CD4-positive, alpha-beta T cell treated with Interleukin-17A for 4 hours (primary cell): ENCODE measurements around the gene TMEM45B.
"Not testable (repeated sequence)": the region's sequence is repeated elsewhere in the genome, so short reads cannot be mapped to it uniquely, and the experiment has no call there.

Source experiments
- DNase-seq: peaks from one replicate; pipeline ENCODE4 v3.0.0-alpha.2; 2020; ENCODE audit warnings: mixed read lengths

The TMEM45B gene

DNA sequence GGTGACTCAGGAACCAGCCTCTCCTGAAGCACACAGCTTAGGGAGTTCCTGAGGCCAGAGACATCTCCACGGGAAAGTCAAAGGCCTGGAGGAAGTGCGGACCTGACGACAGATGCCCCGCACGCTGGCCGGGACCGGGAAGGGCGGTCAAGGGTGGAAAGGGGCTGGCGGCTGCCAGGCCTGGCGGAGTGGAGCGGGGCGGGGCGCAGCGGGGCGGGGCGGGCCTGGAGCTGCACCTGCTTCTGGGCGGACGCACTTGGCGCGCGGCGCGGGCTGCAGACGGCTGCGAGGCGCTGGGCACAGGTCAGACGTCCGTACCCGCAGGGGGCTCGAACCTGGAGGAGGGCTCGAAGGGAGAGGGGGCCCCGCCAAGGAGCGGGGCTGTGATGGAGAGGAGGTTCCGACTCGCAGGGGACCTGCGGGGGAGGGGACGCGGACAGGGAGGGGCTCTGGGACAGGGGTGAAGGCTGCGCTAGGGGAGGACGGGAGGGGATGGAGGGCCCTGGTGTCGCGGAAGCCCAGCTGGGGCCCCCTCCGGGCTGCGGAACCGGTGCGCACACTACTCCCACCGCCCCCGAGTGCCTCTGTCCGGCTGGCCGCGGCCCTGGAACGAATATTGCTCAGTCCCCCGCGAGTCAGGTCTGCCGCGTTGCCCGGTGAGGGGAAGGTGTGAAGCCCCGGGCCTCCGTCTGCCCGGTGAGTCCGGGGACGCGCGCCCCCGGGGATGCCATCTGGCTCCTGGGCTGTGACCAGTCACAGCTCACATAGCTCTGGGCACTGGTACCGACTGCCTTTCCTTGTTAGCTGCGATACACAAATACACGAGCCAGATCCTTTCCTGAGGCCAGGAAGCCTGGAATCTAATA lies at the start of gene TMEM45B:
TMEM45B (plus strand) TSS at position 253 of the 866 bp plus-strand sequence. CDS start 36,635 bp downstream, outside the sequence.
- DNase-seq, result peak; percentile 63

- DNase-seq, result peak; percentile 54
Observed at GRCh38 chr11:129766898-129767604, 48.6 kb upstream of the TMEM45B start.

GRCh38 chr11:129767827-129768226 lies 47.8 kb upstream of the TMEM45B start:
- DNase-seq, result no peak

DNA sequence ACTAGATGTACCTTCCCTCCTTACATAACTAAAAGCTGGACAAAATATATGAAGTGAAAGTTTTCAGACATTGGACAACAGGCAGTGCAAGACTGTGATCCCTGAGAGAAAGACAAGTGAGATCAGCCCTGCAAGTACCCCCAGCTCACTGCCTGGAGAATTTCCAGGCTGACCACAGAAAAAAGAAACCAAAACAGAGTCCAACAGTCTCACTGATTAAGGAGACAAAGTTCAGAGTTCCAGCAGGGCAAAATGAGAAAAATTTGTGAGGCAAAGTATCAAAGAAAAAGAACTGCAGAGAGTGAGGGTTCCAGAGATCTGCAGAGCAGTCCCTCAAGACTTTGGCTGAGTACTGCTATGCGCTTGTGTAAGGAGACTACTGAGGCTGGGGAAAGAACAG lies 47.3 kb upstream of the TMEM45B start:
- no peak for DNase-seq

DNA sequence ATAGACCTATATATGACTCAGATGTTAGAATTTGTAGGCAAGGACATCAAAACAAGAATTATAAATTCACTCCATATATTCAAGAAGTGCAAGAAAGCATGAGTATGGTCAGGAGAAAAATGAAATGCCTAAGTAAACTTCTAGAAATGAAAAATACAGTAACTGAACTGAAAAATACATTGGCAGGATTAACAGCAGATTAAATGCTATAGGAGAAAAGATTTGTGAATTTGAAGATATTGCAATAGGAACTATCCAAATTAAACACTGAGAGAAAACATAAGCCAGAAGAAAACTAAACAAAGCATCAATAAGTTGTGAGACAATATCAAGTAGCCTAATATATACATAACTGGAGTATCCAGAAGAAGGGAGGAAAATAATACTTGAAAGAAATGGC lies 46.6 kb upstream of the TMEM45B start:
- no peak for DNase-seq

GRCh38 chr11:129770993-129771392 lies 44.7 kb upstream of the TMEM45B start:
- DNase-seq, result no peak

DNA sequence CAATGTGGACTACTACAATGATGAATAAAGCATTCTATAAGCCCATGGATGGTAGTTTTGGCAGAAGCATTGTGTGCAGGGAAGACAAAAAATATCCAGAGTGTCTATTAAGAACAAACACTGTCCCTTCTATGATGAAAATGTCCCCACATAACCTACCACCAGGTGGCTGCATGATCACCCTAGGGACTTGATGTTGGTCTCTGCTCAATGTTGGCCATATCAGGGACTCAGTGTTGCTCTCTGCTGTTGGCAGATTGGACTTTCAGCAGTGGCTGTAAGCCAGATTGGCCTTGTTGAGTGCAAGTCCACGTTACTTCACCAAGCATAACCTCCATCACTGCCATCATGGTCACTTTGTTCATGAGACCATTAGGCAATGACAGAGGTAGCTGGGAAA lies 44.2 kb upstream of the TMEM45B start:
- peak; percentile 9 for DNase-seq

DNA sequence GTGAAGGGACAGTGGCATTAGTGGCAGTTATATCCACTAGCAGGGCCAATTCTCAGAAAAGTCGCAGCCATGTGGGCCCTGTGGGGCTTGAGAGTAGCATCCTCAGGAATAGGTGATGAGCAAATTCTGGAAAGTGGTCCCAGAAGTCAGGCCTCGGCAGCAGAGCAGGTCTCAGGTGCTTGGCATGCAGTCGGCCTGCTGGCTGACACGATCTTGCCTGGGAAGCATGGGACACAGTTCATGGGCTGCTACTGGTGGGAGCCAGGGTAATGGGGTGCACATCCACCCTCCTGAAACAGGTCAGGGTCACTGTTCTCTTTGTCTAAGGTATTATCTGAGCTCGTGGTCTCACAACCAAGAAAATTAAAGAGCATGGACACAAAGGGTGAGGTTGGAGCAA lies 36.8 kb upstream of the TMEM45B start:
- DNase-seq, result no peak

DNA sequence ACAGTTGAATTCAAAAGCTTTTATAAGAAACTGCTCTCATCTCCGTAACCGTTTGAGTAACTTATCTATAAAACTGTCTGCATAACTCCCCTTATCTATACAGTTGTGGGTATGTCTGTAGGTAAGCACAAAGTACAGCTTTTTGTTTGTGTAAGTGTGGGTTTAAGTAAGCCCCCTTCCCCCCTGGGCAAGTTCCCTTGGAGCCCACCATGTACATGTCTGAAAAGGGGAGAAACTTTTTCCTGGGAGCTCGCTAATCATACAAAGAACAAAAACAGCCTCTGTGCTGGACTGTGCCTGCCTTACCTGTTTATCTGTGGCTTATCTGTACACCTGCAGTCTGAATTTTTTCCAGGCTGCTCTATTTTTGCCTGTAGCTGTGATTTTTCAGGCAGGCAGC lies 36.3 kb upstream of the TMEM45B start:
- DNase-seq, result no peak

DNA sequence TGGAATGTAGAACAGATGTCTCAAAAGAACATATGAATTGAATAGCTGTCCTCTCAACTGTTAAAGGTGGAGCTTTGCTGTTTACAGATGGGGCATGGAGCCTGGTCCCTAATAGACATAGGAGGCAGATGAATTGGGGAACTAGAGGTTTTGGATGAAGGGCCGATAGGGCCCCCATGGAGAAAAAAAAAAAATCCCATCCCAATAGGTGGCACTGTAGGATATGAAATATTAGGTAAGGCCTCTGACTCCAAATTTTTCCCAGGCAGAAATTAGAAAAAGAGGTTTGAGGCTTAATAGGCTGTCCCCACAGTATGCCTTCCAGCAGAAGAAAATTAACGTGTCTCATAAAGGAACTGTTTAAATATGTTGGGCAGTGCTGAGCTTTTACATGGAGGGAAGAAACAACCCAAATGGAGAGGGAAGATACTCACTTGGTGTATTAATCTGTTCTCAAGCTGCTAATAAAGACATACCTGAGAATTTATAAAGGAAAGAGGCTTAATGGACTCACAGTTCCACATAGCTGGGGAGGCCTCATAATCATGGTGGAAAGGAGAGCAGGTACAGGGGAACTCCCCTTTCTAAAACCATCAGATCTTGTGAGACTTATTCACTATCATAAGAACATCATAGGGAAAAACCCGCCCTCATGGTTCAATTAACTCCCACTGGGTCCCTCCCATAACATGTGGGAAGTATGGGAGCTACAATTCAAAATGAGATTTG lies 30.1 kb upstream of the TMEM45B start:
- no peak for DNase-seq

DNA sequence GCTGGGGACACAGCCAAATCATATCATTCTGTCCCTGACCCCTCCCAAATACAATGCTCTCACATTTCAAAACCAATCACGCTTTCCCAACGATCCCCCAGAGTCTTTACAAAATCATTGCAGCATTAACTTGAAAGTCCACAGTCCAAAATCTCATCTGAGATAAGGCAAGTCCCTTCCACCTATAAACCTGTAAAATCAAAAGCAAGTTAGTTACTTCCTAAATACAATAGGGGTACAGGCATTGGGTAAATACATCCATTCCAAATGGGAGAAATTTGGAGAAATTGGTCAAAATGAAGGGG lies 29.6 kb upstream of the TMEM45B start:
- DNase-seq, result not testable (repeated sequence)

GRCh38 chr11:129787532-129788155 lies 28.0 kb upstream of the TMEM45B start:
- DNase-seq, result no peak

DNA sequence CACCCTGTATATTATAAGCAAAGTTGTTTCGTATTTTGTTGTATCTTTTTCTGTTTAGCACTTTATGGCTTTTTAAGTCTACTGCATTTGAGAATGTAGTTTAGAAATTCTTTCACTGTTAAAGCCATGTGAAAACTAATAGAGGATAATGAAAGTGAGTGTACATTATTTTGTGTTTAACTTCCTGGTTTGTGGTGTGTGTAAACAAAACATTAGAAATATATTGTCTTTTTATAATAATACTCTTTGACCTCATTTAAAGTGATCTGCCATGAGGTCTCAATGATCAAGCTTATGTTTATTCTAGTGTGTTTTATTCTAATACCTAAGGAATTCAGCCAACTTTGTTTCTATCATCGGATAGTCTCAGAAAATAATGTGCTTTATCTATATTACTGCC lies 27.4 kb upstream of the TMEM45B start:
- no peak for DNase-seq

DNA sequence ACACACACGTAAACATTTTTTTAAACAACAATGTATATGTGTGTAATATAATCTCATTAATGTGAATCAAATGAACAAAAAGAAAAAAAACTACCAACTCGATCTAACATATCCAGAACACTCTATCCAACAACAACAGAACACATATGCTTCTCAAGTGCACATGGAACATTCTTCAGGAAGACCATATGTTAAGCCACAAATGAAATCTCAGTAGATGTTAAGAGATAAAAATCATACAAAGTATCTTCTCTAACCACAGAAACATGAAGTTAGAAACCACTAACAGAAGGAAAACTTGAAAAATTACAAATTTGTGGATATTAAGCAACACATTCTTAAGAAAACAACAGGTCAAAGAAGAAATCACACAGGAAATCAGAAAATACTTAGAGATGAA lies 25.5 kb upstream of the TMEM45B start:
- no peak for DNase-seq

DNA sequence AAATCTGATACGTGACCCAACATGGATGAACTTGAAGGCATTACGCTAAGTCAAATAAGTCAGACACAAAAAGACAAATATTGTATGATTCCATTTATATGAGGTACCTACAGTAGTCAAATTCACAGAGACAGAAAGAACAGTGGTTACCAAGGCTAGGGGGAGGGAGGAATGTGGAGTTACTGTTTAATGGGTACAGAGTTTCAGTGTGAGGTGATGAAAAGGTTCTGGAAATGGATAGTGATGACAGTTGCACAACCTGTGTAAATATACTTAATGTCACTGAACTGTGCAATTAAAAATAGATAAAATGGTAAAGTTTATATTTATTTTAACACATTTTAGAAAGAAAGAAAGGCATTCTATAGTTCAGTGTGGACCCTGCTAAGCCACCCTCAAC lies 24.1 kb upstream of the TMEM45B start:
- no peak for DNase-seq

DNA sequence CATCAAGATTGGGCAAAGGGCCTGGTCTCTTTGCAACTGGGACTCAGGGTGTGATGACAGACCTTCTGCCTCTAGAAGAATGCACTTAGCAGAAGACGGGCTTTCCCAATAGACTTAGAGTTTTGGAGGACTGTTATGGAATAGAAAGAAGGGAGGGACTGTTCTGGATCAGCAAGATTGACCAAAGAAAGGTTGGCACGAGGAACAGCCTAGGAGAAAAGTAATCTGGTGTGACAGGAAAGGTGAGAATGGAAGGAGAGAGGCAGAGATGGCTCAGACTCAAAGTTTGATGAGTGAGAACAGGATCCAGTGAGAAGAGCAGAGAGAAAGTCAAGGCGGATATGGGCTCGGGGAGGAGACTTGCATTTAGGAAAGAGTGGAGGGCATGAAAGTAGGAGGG lies 23.0 kb upstream of the TMEM45B start:
- no peak for DNase-seq

DNA sequence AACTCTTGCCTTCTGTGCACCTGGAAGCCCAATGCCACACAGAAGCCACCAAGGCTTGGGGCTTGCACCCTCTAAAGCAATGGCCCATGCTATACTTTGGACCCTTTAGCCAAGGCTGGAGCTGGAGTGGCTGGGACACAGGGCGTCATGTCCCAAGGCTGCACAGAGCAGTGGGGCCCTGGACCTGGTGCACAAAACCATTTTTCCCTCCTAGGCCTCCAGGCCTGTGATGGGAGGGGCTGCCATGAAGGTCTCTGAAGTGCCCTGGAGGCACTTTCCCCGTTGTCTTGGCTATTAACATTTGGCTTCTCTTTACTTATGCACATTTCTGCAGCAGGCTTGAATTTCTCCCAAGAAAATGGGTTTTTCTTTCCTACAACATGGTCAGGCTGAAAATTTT lies 20.6 kb upstream of the TMEM45B start:
- no peak for DNase-seq

DNA sequence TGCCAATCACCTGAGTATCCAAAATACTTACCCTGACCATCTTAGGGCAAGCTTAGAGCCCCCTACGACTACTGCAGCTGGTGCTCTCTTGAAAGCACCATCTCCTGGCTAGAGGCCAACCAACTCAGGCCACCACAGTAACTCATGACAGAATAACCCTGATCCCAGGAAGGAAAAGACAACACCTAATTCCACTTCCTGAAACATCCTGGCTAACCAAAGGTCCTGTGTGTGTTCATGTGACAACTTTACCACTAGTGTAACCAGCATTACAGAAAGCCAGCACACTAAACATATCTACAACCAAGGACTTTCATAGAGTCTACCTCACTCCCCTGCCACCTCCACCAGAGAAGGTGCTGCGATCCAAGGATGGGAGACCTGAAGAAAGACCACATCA lies 17.4 kb upstream of the TMEM45B start:
- no peak for DNase-seq

GRCh38 chr11:129800162-129800561 lies 15.5 kb upstream of the TMEM45B start:
- DNase-seq, result not testable (repeated sequence)

GRCh38 chr11:129800655-129801054 lies 15.0 kb upstream of the TMEM45B start:
- no peak for DNase-seq

DNA sequence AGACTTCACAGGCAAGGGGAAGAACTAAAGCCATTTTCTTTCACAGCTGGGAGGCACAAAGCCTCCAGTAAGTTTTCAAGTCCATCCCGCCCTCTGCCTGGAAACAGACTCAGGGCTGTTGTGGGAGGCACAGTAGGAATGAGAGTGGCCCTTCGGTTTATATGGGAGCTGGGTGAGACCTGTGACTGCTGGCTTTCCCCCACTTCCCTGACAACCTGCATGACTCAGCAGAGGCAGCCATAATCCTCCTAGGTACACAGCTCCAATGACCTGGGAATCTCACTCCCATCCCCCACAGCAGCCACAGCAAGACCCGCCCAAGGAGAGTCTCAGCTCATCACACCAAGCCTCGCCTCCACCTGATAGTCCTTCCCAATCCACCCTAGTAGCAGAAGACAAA lies 12.1 kb upstream of the TMEM45B start:
- no peak for DNase-seq

- DNase-seq, result peak; percentile 60
Observed at GRCh38 chr11:129804012-129804411, 11.6 kb upstream of the TMEM45B start.

DNA sequence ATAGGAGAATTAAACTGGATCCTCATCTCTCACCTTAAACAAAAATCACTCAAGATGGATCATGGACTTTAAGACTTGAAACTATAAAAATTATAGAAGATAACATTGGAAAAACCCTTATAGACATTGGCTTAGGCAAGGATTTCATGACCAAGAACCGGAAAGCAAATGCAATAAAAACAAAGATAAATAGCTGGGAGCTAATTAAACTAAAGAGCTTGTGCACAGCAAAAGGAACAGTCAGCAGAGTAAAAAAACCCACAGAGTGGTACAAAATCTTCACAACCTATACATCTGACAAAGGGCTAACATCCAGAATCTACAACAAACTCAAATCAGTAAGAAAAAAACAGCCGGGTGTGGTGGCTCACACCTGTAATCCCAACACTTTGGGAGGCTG lies 7.4 kb upstream of the TMEM45B start:
- not testable (repeated sequence) for DNase-seq
